Activated naive CD4-positive, alpha-beta T cell treated with anti-CD3 and anti-CD28 coated beads, Interleukin-2, amount 50 U/mL, for 72 hours (primary cell): ENCODE results near the gene CLEC2D. TPM values are rescaled to one million over a fixed set of nuclear protein-coding genes. Genes with fewer than 3 reads are reported as not detected.
"Not testable (repeated sequence)": the region's sequence is repeated elsewhere in the genome, so short reads cannot be mapped to it uniquely, and the experiment has no call there.

Source experiments
- ATAC-seq, 2 donors: fragments of 150-1000 bp; cut with Tn5 transposase; 2 replicates each; pipeline ENCODE4 v1.10.0; 2021; ENCODE audit warnings: mild to moderate bottlenecking in 2 of 2, moderate library complexity in 2 of 2
- DNase-seq, 2 donors: peaks; one replicate each; pipeline ENCODE4 v3.0.0; 2021 to 2022; ENCODE audit warnings: low spot score in 2 of 2
- H3K27ac Mint-ChIP-seq, 2 donors: one replicate each; pipeline ENCODE4 v1.8.0; 2022; ENCODE audit warnings: mild to moderate bottlenecking in 2 of 2, mixed read lengths in 2 of 2
- H3K36me3 Mint-ChIP-seq, 2 donors: one replicate each; pipeline ENCODE4 v1.8.0; 2022; ENCODE audit warnings: mixed read lengths in 2 of 2
- H3K9me3 Mint-ChIP-seq, 2 donors: one replicate each; pipeline ENCODE4 v1.8.0; 2022; ENCODE audit warnings: mixed read lengths in 2 of 2
- total RNA-seq, 2 donors: library from RNA; stranded (reverse); gene quantifications; one replicate each; pipeline ENCODE4 v1.2.3, GENCODE V29; 2022

CLEC2D gene
- total RNA-seq, 2 donors from 2014 or later, result 182 to 270 TPM

DNA sequence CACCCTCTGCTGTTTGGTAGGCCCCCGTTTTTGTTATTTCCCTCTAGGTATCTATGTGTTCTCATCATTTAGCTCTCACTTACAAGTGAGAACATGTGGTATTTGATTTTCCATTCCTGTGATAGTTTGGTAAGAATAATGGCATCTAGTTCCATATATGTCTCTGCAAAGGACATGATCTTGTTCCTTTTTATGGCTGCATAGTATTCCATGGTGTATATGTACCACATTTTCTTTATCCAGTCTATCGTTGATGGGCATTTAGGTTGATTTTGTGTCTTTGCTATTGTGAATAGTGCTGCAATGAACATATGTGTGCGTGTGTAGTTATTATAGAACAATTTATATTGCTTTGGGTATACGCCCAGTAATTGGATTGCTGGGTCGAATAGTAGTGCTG lies 35.0 kb downstream of the CLEC2D start:
- not testable (repeated sequence) for H3K27ac Mint-ChIP-seq, DNase-seq, ATAC-seq
- peaks cover 10 to 17% of the 10 kb centered on the region in 2 donors for H3K9me3 Mint-ChIP-seq
- peaks cover 6 to 21% of the 10 kb centered on the region in 2 donors for H3K36me3 Mint-ChIP-seq

DNA sequence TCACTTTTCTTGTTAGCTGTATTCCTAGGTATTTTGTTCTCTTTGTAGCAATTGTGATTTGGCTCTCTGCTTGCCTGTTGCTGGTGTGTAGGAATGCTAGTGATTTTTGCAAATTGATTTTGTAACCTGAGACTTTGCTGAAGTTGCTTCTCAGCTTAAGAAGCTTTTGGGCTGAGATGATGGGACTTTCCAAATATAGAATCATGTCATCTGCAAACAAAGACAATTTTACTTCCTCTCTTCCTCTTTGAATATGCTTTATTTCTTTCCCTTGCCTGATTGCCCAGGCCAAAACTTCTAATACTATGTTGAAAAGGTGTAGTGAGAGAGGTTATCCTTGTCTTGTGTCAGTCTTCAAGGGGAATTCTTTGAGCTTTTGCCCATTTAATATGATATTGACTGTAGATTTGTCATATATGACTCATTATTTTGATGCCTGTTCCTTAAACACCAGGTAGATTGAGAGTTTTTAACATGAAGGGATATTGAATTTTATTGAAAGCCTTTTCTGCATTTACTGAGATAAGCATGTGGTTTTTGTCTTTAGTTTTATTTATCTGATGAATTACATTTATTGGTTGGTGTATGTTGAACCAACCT lies 36.7 kb downstream of the CLEC2D start:
- no peak for ATAC-seq
- DNase-seq, result no peak
- Mint-ChIP-seq H3K36me3 (peaks cover 6 to 21% of the 10 kb centered on the region in 2 donors), H3K9me3 (peaks cover 5 to 17% of the 10 kb centered on the region in 2 donors), H3K27ac (peak overlapping the region in 1 of 2 donors; percentile 3)

DNA sequence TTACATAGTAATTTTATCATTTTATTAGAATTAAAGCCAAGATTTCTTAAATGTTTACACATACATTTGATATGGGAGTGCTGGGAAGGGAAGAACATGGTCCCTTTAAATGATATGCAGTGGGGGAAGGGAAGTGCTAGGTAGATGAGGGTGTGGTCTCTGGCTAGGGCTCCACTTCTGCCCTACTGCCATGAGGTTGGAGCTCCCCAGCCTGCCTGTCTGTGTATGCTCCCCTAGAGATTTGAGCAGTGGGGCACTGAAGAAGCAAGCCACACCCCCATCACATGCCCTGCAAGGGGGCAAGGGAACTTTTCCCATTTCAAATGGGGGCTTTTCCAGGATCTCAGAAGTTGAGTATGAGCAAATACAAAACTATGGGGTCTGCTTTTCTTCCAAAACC lies 37.8 kb downstream of the CLEC2D start:
- DNase-seq (no peak), ATAC-seq (peak; percentile 28 to 36)
- peaks cover 5 to 17% of the 10 kb centered on the region in 2 donors for H3K9me3 Mint-ChIP-seq
- peak overlapping the region; percentile 2 to 91 for H3K27ac Mint-ChIP-seq
- peaks cover 6 to 21% of the 10 kb centered on the region in 2 donors for H3K36me3 Mint-ChIP-seq

DNA sequence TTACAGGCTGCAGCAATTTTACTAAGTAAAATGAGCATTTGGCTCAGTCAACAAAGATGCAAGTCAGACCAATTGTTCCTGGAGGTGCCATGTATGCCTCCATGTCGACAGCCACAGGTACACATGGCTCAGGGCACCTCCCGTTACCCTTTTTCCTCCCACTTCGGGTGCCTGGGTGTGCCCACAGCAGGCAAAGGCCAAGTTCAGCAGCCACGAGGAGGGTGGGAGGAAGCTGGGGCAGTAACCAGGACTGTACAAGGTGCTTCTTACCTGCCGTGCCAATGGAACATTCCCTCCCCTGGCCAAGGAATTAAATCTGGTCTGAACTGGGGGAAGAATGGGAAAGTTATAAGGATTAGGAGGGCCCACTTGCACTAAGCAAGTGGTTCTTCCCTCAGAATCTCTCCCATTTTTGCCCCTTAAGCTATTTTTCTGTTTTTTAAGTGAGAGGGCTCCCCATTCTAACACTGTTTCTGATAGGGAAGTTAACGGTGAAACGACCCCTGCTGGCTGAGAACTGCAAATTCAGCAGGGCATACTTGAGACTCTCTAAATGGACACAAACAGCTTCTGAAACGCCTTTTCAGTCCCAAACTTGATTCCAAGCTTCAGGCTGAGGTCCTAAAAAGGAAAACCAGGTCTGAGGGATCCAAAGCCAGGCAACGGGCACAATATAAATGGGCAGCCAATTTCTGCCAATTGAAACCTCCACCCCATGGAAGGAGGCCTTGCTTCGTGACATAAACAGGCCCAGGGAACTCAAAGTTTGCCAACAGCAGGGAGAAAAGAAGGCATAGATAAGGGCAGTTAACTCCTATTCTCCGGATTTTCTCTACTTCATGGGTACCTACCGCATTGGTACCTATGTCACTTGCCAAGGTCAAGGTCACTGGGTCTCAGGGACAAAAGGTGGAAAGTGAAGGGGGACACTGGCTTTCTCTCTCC lies 38.6 kb downstream of the CLEC2D start:
- ATAC-seq (peak; percentile 77 to 86), DNase-seq (peak in 1 of 2 donors; percentile 54)
- Mint-ChIP-seq H3K9me3 (peaks cover 5 to 17% of the 10 kb centered on the region in 2 donors), H3K27ac (peak overlapping the region; percentile 81 to 91), H3K36me3 (peaks cover 6 to 21% of the 10 kb centered on the region in 2 donors)

DNA sequence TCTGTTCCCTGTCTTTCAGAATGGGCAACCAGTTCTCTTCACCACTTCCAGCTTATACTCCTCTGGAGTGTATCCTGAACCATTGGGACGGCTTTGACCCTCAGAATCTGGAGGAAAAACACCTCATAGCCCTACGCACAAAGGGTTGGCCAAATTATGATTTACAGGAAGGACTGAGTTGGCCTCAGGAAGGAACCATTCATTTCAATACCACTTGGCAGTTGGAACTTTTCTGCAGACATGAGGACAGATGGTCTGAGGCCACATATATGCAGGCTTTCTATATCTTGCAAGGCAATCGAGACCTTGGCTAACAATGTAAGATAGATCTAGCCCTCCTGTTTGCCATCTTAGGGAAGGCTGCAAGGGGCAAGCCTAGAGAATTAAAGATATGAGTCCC lies 39.3 kb downstream of the CLEC2D start:
- no peak for DNase-seq
- Mint-ChIP-seq H3K9me3 (peaks cover 5 to 17% of the 10 kb centered on the region in 2 donors), H3K36me3 (peaks cover 6 to 21% of the 10 kb centered on the region in 2 donors), H3K27ac (peak overlapping the region in 1 of 2 donors; percentile 91)
- ATAC-seq, result no peak

DNA sequence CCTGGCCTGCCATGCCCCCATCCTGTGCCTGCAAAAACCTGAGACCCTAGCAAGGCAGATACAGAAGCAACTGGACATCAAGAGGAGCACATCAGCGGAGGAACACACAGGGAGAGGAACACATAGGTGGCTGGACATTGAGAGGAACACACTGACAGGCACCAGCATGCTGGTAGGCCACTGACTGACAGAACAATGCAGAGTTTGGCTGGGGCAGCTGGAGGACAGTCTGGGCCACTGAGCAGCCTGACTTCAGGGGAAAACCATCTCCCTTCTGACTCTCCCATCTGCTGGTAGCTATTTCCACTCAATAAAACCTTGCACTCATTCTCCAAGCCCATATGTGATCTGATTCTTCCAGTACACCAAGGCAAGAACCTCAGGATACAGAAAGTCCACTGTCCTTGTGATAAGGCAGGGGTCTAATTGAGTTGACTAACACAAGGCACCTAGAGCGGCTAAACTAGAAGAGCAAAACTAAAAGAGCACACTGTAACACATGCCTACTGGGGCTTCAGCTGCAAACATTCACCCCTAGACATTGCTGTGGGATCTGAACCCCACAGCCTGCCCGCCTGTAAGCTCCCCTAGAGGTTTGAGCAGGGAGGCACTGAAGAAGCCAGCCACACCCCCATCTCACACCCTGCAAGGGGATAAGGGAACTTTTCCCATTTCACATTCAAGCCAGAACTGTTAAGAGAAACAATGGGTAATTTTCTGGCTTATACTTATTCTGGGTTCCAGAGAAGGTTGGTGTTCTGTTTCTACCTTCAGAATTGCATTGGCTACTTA lies 41.3 kb downstream of the CLEC2D start:
- no peak overlapping the region for H3K27ac Mint-ChIP-seq
- peaks cover 6 to 11% of the 10 kb centered on the region in 2 donors for H3K36me3 Mint-ChIP-seq
- H3K9me3 Mint-ChIP-seq, result peaks cover 5 to 7% of the 10 kb centered on the region in 2 donors
- no peak for ATAC-seq
- DNase-seq, result no peak

DNA sequence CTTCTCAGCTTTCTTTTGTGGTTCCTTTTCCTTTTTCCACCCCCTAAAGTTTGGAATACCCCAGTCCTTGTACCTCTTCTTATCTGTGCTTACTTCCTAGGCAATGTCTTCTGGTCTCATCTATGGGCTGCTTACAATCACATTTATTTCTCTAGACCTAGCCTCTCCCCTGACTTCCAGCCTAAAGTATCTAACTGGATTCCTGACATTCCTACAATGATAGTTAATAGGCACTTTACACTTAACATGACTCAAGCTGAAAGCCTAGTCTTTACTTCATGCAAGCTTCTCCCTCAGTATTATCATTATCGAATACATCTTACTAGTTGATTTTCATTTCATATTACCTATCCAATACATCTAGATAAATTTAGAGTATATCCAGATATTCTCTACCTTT lies 42.2 kb downstream of the CLEC2D start:
- peaks cover 0 to 10% of the 10 kb centered on the region in 2 donors for H3K9me3 Mint-ChIP-seq
- H3K27ac Mint-ChIP-seq, result no peak overlapping the region
- DNase-seq (no peak), ATAC-seq (no peak)
- peaks cover 0 to 8% of the 10 kb centered on the region in 2 donors for H3K36me3 Mint-ChIP-seq

DNA sequence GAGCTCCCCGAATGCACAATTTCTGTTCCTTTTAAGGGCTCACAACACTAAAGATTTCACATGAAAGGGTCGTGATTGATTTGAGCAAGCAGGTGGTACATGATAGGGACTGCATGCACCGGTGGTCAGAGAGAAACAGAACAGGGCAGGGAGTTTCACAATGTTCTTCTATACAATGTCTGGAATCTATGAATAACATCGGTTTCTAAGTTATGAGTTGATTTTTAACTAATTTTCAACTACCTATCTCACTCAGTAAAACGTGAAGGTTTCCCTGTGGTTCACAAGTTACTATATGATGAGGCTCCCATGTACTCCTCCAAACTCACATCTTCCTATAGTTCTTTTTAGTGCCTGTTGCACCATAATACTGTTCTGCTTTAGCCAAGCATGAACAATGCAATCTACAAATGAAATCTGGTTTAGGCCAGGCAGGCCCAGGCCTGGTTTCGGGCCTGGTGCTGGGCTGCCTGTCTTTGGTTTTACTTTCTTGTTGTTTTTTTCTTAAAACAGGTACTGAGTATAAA lies 43.6 kb downstream of the CLEC2D start:
- not testable (repeated sequence) for DNase-seq, H3K36me3 Mint-ChIP-seq, H3K27ac Mint-ChIP-seq
- H3K9me3 Mint-ChIP-seq, result peaks cover 0 to 10% of the 10 kb centered on the region in 2 donors
- ATAC-seq, result peak; percentile 61 to 72

DNA sequence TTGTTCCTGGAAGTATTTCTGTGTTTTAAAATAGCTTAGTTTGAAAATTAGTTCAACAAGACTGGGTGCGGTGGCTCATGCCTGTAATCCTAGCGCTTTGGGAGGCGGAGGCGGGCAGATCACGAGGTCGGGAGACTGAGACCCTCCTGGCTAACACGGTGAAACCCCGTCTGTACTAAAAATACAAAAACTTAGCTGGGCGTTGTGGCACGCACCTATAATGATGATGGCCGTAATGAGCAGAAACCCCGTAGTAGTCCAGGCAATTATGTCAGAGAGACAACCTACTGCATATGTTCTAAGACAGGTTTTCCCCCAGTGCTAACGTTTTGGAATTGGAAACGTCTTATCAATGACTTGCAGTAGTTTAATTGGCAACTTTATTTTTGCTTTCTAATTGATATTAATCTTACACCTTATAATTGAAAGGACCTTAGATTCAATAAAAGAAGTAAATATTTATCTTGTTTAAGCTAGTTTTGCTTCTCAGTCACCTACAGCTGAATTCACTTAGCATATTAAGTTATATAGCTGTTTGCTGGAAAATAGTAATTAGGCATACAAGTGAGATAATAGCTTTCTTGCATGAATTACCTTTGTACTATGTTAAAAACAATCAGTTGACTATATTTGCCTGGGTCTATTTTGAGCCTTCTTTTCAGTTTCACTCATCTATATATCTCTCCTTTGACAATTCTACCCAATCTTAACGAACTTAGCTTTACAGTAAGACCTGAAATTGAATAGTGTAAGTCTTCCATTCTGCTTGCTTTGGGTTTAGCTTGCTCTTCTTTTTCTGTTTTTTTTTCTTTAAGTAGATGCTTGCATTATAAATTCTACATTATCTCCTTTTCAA lies 47.8 kb downstream of the CLEC2D start:
- Mint-ChIP-seq H3K27ac (no peak overlapping the region), H3K9me3 (peaks cover 0 to 10% of the 10 kb centered on the region in 2 donors), H3K36me3 (peaks cover 0 to 14% of the 10 kb centered on the region in 2 donors)
- DNase-seq (no peak), ATAC-seq (no peak)

DNA sequence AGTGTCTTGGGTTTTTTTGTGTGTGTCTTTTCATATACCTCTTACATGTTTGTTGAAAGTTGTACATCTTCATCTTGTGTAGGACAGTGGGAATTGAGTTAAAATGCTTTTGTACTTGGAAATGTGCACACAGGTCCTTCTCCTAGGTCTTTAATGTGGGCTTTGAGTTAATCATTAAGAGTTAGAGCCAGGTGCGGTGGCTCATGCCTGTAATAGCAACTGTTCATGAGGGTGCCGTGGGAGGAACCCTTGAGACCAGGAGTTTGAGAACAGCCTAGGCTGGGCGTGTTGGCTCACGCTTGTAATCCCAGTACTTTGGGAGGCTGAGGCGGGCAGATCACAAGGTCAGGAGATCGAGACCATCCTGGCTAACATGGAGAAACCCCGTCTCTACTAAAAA lies 49.5 kb downstream of the CLEC2D start:
- Mint-ChIP-seq H3K9me3 (peaks cover 0 to 10% of the 10 kb centered on the region in 2 donors), H3K36me3 (peaks cover 0 to 18% of the 10 kb centered on the region in 2 donors), H3K27ac (no peak overlapping the region)
- ATAC-seq, result no peak
- DNase-seq, result no peak

DNA sequence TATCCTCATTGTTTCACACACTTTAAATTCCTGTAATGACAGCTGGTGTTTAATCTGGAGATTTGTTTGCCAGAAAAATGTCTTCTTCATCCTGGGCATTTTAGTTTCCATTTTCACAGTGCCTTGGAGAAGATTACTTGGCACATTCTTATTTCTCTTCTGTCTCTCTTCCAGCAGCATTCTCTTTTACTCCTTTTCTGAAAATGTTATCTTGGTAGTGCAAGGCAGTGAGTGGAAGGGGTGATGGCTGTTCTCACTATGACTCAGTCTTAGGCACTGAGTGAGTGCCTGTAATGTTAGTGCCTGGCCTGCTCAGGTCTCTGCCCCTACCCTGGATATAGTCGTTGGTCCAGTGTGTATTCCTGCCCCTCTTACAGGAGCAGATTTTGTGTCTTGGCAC lies 50.3 kb downstream of the CLEC2D start:
- ATAC-seq, result peak; percentile 89 to 98
- no peak for DNase-seq
- H3K27ac Mint-ChIP-seq, result no peak overlapping the region
- H3K36me3 Mint-ChIP-seq, result peaks cover 0 to 18% of the 10 kb centered on the region in 2 donors
- peaks cover 0 to 10% of the 10 kb centered on the region in 2 donors for H3K9me3 Mint-ChIP-seq

DNA sequence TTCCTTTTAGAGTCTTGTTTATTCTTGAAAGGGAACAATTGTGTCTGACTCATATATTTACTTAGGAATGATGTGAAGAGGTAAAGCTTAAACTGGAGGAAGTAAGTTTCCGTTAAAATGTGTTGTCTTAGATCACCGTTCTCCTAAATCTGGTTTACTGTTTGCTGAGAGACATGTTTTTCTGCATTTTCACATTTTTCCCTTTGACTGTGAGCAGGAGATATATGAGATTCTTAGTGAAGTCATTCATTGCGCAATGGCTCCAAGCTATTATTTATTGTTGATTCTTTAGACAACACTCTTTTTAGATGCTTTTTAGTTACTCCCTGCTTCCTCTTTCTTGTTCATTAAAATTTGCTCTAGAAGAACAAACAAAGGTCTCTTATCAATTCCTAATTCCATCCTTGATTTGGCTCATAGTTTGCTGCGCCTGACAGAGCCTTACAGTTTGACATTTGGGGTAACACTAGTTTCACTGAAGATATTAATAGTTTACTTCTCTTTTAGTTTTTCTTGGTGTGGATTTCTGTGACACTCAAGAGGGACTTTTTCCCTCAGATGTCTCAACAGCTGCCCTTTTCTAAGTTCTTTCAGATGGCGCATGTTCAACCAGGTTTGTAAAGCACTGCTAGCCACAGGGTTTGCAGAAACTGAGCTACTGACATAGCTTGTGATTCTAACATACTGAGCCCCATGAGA lies 52.0 kb downstream of the CLEC2D start:
- H3K9me3 Mint-ChIP-seq, result no peaks in the 10 kb centered on the region

DNA sequence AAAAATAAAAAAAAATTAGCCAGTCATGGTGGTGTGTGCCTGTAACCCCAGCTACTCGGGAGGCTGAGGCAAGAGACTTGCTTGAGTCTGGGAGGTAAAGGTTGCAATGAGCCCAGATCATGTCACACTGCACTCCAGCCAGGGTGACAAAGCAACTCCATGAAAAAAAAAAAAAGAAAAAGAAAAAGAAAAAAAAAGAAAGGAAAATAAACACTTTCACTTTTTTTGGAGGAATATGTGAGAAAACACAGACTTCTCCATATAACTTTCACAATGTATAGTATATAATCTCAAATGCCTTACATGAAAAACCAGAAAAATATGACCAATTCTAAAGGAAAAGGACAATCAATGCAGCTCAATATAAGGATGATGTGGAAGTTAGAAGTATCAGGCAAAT lies 54.5 kb downstream of the CLEC2D start:
- no peak for ATAC-seq
- DNase-seq, result no peak
- no peaks in the 10 kb centered on the region for H3K9me3 Mint-ChIP-seq
- H3K27ac Mint-ChIP-seq, result no peak overlapping the region
- H3K36me3 Mint-ChIP-seq, result peaks cover 0 to 11% of the 10 kb centered on the region in 2 donors

More for the DNA sequence above, 52.0 kb downstream of the CLEC2D start:
- Mint-ChIP-seq H3K36me3 (peaks cover 0 to 14% of the 10 kb centered on the region in 2 donors), H3K27ac (no peak overlapping the region)
- DNase-seq (no peak), ATAC-seq (no peak)

DNA sequence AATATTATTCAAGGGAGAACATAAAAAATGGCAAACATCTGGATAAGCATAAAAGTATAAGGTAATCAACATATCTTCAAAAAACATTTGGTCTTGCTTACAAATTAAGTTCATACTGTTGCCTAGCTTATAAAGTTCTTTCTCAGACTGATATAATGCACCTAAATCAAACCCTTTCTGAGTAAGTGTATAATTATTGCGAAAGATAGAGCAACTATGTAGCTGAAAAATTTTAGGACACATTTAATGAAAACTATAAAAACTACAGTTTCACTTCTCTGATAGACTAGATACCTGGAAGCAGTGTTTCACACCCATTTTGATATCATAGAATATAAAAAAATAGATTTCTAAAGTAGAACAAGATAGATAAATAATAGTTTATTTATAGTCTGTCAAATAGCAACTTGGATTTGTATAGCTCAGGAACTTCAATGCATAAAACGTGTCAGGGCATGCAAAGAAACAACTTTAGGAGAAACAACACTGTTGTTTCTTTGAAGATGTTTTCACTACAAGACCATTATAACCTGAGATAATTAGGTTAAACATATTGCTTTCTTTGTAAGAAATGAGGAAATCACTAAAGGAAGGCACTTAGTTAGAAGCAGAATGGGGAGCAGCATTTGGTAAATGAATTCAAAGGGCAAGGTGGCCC lies 55.8 kb downstream of the CLEC2D start:
- no peaks in the 10 kb centered on the region for H3K9me3 Mint-ChIP-seq
- DNase-seq, result no peak
- no peak overlapping the region for H3K27ac Mint-ChIP-seq
- peaks cover 0 to 11% of the 10 kb centered on the region in 2 donors for H3K36me3 Mint-ChIP-seq
- no peak for ATAC-seq

DNA sequence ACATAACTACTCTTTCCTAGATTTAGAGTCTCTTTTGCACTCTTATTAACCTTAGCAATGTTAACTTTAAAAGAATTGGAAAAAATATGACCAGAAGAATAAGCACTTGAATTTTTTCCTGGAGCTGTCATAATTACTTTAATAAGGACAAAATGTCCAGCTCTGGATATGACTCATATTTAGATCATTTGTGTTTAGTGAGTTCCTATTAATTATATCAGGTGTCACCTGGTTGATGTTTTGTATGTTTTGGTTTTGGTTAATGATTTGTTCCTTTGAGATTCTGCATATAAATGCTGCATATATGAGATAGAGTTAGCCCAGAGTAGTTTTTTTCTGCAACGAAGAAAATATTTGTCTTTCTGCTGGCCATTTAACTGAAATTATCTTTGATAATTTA lies 58.3 kb downstream of the CLEC2D start:
- Mint-ChIP-seq H3K27ac (no peak overlapping the region), H3K9me3 (peaks cover 0 to 2% of the 10 kb centered on the region in 2 donors), H3K36me3 (peaks cover 0 to 2% of the 10 kb centered on the region in 2 donors)
- ATAC-seq, result no peak
- no peak for DNase-seq
